WTC11 (cell line): ENCODE results near the gene AGBL4. TPM values are rescaled to one million over a fixed set of nuclear protein-coding genes. Genes with fewer than 3 reads are reported as not detected.

Experiments used
- ATAC-seq: fragments of 200-7000 bp; cut with Tn5 transposase; 2 replicates; pipeline ENCODE4 v1.10.0; 2021; ENCODE audit warnings: mild to moderate bottlenecking, moderate library complexity
- CTCF ChIA-PET: fragments of 300-600 bp; sonication (Branson Sonifier 250); formaldehyde crosslinking; loops from one replicate; lab custom pipeline; 2021; ENCODE audit warnings: antibody characterized with exemption; lab: Charles Lee
- POLR2A ChIA-PET: fragments of 350-600 bp; sonication (Branson Sonifier 250); formaldehyde crosslinking; loops from one replicate; lab custom pipeline; 2021; ENCODE audit warnings: antibody characterized with exemption; lab: Charles Lee
- DNase-seq: peaks from one replicate; pipeline ENCODE4 v3.0.0; 2021; ENCODE audit warnings: low spot score
- H3K27ac Mint-ChIP-seq: 2 replicates; pipeline ENCODE4 v1.8.0; 2021; ENCODE audit warnings: mixed read lengths
- H3K27me3 Mint-ChIP-seq: 2 replicates; pipeline ENCODE4 v1.8.0; 2021; ENCODE audit warnings: low read depth, mild to moderate bottlenecking, moderate library complexity, mixed read lengths
- H3K36me3 Mint-ChIP-seq: 2 replicates; pipeline ENCODE4 v1.8.0; 2021; ENCODE audit warnings: mixed read lengths
- H3K4me1 Mint-ChIP-seq: 2 replicates; pipeline ENCODE4 v1.8.0; 2022; ENCODE audit warnings: mixed read lengths
- H3K4me3 Mint-ChIP-seq: 2 replicates; pipeline ENCODE4 v1.8.0; 2021; ENCODE audit warnings: mild to moderate bottlenecking, moderate library complexity, mixed read lengths
- H3K9me3 Mint-ChIP-seq: 2 replicates; pipeline ENCODE4 v1.8.0; 2021; ENCODE audit warnings: mixed read lengths
- CREM ChIP-seq: sonication (generic); formaldehyde crosslinking; IDR thresholded peaks from 2 replicates; pipeline ENCODE4 v1.8.1; 2022; ENCODE audit warnings: mild to moderate bottlenecking, missing genetic modification reagents, moderate library complexity
- ELF4 ChIP-seq: sonication (generic); formaldehyde crosslinking; IDR thresholded peaks from 2 replicates; pipeline ENCODE4 v1.8.1; 2022; ENCODE audit warnings: low read depth, mild to moderate bottlenecking, moderate library complexity, missing genetic modification reagents
- FOXK1 ChIP-seq: sonication (generic); formaldehyde crosslinking; IDR thresholded peaks from 2 replicates; pipeline ENCODE4 v1.8.0; 2022; ENCODE audit warnings: mild to moderate bottlenecking, moderate library complexity, missing genetic modification reagents
- FOXP1 ChIP-seq: sonication (generic); formaldehyde crosslinking; IDR thresholded peaks from 2 replicates; pipeline ENCODE4 v1.8.0; 2022; ENCODE audit warnings: missing genetic modification reagents, mild to moderate bottlenecking, moderate library complexity, borderline replicate concordance
- GRHL2 ChIP-seq: fragments of 250-450 bp; sonication (Bioruptor Pico); IDR thresholded peaks from 2 replicates; pipeline ENCODE4 v1.8.0; 2022; ENCODE audit warnings: mild to moderate bottlenecking, moderate library complexity; ENCODE audit not compliant: insufficient replicate concordance, severe bottlenecking
- MYBL2 ChIP-seq: sonication (generic); formaldehyde crosslinking; IDR thresholded peaks from 2 replicates; pipeline ENCODE4 v1.8.1; 2023; ENCODE audit warnings: mild to moderate bottlenecking, moderate library complexity, missing genetic modification reagents
- NFE2L1 ChIP-seq: sonication (generic); formaldehyde crosslinking; IDR thresholded peaks from 2 replicates; pipeline ENCODE4 v1.8.1; 2023; ENCODE audit warnings: missing genetic modification reagents
- NR3C1 ChIP-seq: sonication (generic); formaldehyde crosslinking; conservative IDR thresholded peaks from 2 replicates; pipeline ENCODE4 v1.8.1; 2023; ENCODE audit warnings: low read depth, mild to moderate bottlenecking, missing genetic modification reagents
- PRDM15 ChIP-seq: sonication (generic); formaldehyde crosslinking; IDR thresholded peaks from 2 replicates; pipeline ENCODE4 v1.8.0; 2022; ENCODE audit warnings: missing genetic modification reagents
- RELA ChIP-seq: sonication (generic); formaldehyde crosslinking; IDR thresholded peaks from 2 replicates; pipeline ENCODE4 v1.8.1; 2022; ENCODE audit warnings: missing genetic modification reagents, mild to moderate bottlenecking, borderline replicate concordance
- USF1 ChIP-seq: sonication (generic); formaldehyde crosslinking; IDR thresholded peaks from 2 replicates; pipeline ENCODE4 v1.8.0; 2022; ENCODE audit warnings: mild to moderate bottlenecking, missing genetic modification reagents
- ZNF219 ChIP-seq: sonication (generic); formaldehyde crosslinking; IDR thresholded peaks from 2 replicates; pipeline ENCODE4 v1.8.0; 2023; ENCODE audit warnings: missing genetic modification reagents, mild to moderate bottlenecking, borderline replicate concordance
- ZNF232 ChIP-seq: sonication (generic); formaldehyde crosslinking; IDR thresholded peaks from 2 replicates; pipeline ENCODE4 v1.8.0; 2022; ENCODE audit warnings: mild to moderate bottlenecking, missing genetic modification reagents
- ZNF263 ChIP-seq: sonication (generic); formaldehyde crosslinking; IDR thresholded peaks from 2 replicates; pipeline ENCODE4 v1.8.1; 2022; ENCODE audit warnings: low read depth, mild to moderate bottlenecking, moderate library complexity, missing genetic modification reagents
- ZNF317 ChIP-seq: sonication (generic); formaldehyde crosslinking; IDR thresholded peaks from 2 replicates; pipeline ENCODE4 v1.8.1; 2023; ENCODE audit warnings: low read depth, mild to moderate bottlenecking, moderate library complexity, missing genetic modification reagents, borderline replicate concordance
- ZNF416 ChIP-seq: fragments of 250-450 bp; sonication (Bioruptor Pico); IDR thresholded peaks from 2 replicates; pipeline ENCODE4 v1.9.0; 2021; ENCODE audit warnings: mild to moderate bottlenecking, inconsistent platforms
- total RNA-seq: library from RNA; stranded (reverse); gene quantifications from 3 replicates; pipeline ENCODE4 v1.2.3, GENCODE V29; 2021
- TF ChIP-seq, protein P1 (sequence below): sonication (generic); formaldehyde crosslinking; IDR thresholded peaks from 2 replicates; pipeline ENCODE4 v1.8.0; 2022; ENCODE audit warnings: mild to moderate bottlenecking, missing genetic modification reagents
- TF ChIP-seq, protein P2 (sequence below): sonication (generic); formaldehyde crosslinking; conservative IDR thresholded peaks from 2 replicates; pipeline ENCODE4 v1.8.1; 2023; ENCODE audit warnings: mild to moderate bottlenecking, low read depth, missing genetic modification reagents, moderate library complexity
- TF ChIP-seq, protein P3 (sequence below): fragments of 250-450 bp; sonication (Bioruptor Pico); IDR thresholded peaks from 2 replicates; pipeline ENCODE4 v1.9.0; 2021; ENCODE audit warnings: mild to moderate bottlenecking
- TF ChIP-seq, protein P4 (sequence below): sonication (generic); formaldehyde crosslinking; IDR thresholded peaks from 2 replicates; pipeline ENCODE4 v1.8.1; 2022; ENCODE audit warnings: low read depth, missing genetic modification reagents, borderline replicate concordance

The AGBL4 gene
- total RNA-seq, 1 experiment from 2014 or later = 0.87 TPM

- Mint-ChIP-seq H3K4me1 (peaks cover 2% of the 10 kb centered on the region), H3K9me3 (no peaks in the 10 kb centered on the region), H3K36me3 (no peaks in the 10 kb centered on the region), H3K27me3 (no peaks in the 10 kb centered on the region), H3K27ac (no peak overlapping the region), H3K4me3 (no peak overlapping the region)
- DNase-seq (no peak), ATAC-seq (no peak; the same call in 1 of the 2 replicates)
- TF ChIP-seq GRHL2 (CRISPR knock-in tag) = no peak
- no peak for TF ChIP-seq ZNF219 (CRISPR knock-in tag)
- TF ChIP-seq NFE2L1 = no peak
- POLR2A ChIA-PET = no interaction called here
- CTCF ChIA-PET = interaction anchor here (0.9 to 1.5 kb wide), 4 partner anchors 16 to 206 kb away, joined by 3 to 6 read pairs (median 4); no protein-coding TSS in a partner anchor
Observed at GRCh38 chr1:48611841-48612240, 1411.9 kb downstream of the AGBL4 start.

GRCh38 chr1:48610628-48611542 lies 1412.9 kb downstream of the AGBL4 start:
- POLR2A ChIA-PET = interaction anchor here (0.6 kb wide), 1 partner anchor 31 kb away, joined by 3 read pairs; no protein-coding TSS in a partner anchor
- Mint-ChIP-seq H3K4me3 (no peak overlapping the region), H3K4me1 (no peaks in the 10 kb centered on the region), H3K36me3 (no peaks in the 10 kb centered on the region), H3K27me3 (no peaks in the 10 kb centered on the region), H3K9me3 (no peaks in the 10 kb centered on the region), H3K27ac (no peak overlapping the region)
- DNase-seq (no peak), ATAC-seq (peak; percentile 82)
- CTCF ChIA-PET = interaction anchor here (0.7 to 1.5 kb wide), 5 partner anchors 15 to 207 kb away, joined by 3 to 6 read pairs (median 3); no protein-coding TSS in a partner anchor
- TF ChIP-seq ZNF232 (no peak), ZNF317 (CRISPR knock-in tag) (no peak), MYBL2 (CRISPR knock-in tag) (no peak), FOXP1 (no peak), FOXK1 (CRISPR knock-in tag) (no peak), ELF4 (CRISPR knock-in tag) (no peak)
- TF ChIP-seq, protein P1, sequence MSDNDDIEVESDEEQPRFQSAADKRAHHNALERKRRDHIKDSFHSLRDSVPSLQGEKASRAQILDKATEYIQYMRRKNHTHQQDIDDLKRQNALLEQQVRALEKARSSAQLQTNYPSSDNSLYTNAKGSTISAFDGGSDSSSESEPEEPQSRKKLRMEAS (CRISPR knock-in tag) = no peak
- TF ChIP-seq, protein P2, sequence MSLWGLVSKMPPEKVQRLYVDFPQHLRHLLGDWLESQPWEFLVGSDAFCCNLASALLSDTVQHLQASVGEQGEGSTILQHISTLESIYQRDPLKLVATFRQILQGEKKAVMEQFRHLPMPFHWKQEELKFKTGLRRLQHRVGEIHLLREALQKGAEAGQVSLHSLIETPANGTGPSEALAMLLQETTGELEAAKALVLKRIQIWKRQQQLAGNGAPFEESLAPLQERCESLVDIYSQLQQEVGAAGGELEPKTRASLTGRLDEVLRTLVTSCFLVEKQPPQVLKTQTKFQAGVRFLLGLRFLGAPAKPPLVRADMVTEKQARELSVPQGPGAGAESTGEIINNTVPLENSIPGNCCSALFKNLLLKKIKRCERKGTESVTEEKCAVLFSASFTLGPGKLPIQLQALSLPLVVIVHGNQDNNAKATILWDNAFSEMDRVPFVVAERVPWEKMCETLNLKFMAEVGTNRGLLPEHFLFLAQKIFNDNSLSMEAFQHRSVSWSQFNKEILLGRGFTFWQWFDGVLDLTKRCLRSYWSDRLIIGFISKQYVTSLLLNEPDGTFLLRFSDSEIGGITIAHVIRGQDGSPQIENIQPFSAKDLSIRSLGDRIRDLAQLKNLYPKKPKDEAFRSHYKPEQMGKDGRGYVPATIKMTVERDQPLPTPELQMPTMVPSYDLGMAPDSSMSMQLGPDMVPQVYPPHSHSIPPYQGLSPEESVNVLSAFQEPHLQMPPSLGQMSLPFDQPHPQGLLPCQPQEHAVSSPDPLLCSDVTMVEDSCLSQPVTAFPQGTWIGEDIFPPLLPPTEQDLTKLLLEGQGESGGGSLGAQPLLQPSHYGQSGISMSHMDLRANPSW = no peak

DNA sequence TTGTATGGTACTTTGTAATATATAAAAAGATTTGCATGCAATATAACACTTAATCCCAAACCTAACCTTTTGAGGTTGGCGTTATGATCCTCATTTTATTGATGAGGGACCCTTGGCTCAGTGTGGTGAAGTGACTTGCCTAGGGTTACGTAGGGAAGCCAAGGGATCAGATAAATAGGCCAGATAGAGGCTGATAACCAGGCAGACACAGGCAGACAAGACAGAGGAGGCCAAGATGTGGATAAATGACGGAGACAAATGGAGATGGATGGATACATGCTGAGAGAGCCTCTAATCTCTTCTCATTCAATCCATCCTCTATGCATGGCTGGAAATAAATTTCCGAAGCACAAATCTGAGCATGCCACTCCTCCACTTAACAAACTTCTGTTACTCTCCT lies 1414.9 kb downstream of the AGBL4 start:
- H3K9me3 Mint-ChIP-seq = no peaks in the 10 kb centered on the region
- DNase-seq (no peak), ATAC-seq (no peak)
- no peaks in the 10 kb centered on the region; the same call in 1 of the 2 replicates for H3K27me3 Mint-ChIP-seq
- no peak overlapping the region for H3K27ac Mint-ChIP-seq
- no peak overlapping the region for H3K4me3 Mint-ChIP-seq
- POLR2A ChIA-PET = no interaction called here
- H3K36me3 Mint-ChIP-seq = no peaks in the 10 kb centered on the region
- CTCF ChIA-PET = interaction anchor here (1.2 kb wide), 1 partner anchor 68 kb away, joined by 3 read pairs; no protein-coding TSS in a partner anchor
- H3K4me1 Mint-ChIP-seq = no peaks in the 10 kb centered on the region
- no peak for TF ChIP-seq PRDM15 (CRISPR knock-in tag)
- TF ChIP-seq CREM (CRISPR knock-in tag) = no peak
- no peak for TF ChIP-seq ZNF263 (CRISPR knock-in tag)
- TF ChIP-seq, protein P3, sequence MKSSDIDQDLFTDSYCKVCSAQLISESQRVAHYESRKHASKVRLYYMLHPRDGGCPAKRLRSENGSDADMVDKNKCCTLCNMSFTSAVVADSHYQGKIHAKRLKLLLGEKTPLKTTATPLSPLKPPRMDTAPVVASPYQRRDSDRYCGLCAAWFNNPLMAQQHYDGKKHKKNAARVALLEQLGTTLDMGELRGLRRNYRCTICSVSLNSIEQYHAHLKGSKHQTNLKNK (CRISPR knock-in tag) = no peak
- TF ChIP-seq RELA (CRISPR knock-in tag) = no peak
- TF ChIP-seq NR3C1 (CRISPR knock-in tag) = no peak
- TF ChIP-seq, protein P4, sequence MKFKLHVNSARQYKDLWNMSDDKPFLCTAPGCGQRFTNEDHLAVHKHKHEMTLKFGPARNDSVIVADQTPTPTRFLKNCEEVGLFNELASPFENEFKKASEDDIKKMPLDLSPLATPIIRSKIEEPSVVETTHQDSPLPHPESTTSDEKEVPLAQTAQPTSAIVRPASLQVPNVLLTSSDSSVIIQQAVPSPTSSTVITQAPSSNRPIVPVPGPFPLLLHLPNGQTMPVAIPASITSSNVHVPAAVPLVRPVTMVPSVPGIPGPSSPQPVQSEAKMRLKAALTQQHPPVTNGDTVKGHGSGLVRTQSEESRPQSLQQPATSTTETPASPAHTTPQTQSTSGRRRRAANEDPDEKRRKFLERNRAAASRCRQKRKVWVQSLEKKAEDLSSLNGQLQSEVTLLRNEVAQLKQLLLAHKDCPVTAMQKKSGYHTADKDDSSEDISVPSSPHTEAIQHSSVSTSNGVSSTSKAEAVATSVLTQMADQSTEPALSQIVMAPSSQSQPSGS (CRISPR knock-in tag) = no peak
- TF ChIP-seq USF1 (CRISPR knock-in tag) = no peak
- TF ChIP-seq ZNF416 = no peak
